ENCODE data around the gene CSNK2A3.

Gene CSNK2A3

DNA sequence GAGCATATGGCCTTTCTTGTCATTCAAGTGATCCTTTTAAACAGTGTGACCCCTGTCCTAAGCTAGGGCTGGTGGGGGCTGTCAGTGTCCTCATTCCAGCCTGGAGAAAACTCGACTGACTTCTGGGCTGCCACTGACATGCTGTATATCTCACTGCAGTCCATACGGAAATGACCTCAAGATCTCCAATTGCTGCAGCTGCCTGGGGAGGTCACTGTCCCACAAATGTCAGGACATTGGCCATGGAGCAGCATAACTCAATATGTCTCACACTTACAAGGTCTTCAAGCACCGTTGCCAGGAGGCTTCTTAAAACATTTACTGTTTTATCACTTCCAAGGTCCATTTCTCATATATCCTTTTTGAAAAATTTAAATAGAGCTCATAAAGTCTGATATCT is 27.8 kb upstream of the CSNK2A3 start:
- in situ Hi-C loops (cut with HindIII; ENCODE audit: low sequenced_read_pairs), result no loop called here
- TF ChIP-seq, protein P1, sequence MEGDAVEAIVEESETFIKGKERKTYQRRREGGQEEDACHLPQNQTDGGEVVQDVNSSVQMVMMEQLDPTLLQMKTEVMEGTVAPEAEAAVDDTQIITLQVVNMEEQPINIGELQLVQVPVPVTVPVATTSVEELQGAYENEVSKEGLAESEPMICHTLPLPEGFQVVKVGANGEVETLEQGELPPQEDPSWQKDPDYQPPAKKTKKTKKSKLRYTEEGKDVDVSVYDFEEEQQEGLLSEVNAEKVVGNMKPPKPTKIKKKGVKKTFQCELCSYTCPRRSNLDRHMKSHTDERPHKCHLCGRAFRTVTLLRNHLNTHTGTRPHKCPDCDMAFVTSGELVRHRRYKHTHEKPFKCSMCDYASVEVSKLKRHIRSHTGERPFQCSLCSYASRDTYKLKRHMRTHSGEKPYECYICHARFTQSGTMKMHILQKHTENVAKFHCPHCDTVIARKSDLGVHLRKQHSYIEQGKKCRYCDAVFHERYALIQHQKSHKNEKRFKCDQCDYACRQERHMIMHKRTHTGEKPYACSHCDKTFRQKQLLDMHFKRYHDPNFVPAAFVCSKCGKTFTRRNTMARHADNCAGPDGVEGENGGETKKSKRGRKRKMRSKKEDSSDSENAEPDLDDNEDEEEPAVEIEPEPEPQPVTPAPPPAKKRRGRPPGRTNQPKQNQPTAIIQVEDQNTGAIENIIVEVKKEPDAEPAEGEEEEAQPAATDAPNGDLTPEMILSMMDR (IDR thresholded peaks at IDR 0.05; ENCODE audit: low read depth, low read length), result no peak
- no peak overlapping the region for H3K4me3 ChIP-seq (ENCODE audit: low read depth, low read length)
- no peak for DNase-seq (ENCODE audit: low read depth, low spot score)

DNA sequence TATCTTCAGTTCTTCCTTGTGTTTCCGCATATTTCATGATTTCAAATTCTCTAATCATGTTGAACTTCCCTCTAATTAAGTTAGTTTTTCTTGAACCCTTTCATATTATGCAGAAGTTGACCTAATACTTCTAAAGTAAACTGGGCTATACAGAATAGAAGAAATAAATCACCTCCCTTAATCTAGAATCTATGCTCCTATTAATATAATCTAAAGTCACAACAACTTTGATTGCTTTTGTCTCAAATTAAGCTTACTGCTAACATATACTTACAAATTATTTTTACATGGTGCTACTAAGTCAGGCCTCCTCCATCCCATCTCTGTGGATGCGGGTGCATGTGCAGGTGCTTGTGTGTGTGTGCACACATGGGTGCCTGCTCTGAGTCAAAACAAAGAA is 27.3 kb upstream of the CSNK2A3 start:
- H3K4me3 ChIP-seq (ENCODE audit: low read depth, low read length), result no peak overlapping the region
- in situ Hi-C loops (cut with HindIII; ENCODE audit: low sequenced_read_pairs), result no loop called here
- no peak for DNase-seq (ENCODE audit: low read depth, low spot score)
- TF ChIP-seq, protein P1 (IDR thresholded peaks at IDR 0.05; ENCODE audit: low read depth, low read length), result no peak

DNA sequence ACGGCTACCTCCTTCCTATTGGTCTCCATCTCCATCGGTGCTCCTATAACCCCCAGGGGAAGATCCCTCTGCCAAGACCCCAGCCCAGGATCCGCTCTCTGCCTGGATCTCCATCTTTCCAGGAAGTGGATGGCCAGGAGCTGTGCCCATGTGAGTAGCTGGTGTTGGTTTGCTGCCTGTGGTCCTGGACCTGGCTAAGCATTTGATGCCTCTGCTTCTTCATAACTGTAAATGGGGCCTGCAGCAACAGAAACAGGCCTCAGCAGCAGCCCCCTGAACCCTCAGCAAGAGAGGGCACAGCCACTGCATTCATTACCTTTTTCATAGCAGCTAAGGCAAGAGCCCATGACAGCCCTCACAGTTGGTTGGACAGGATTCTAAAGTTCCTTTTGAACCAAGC is 26.6 kb upstream of the CSNK2A3 start:
- TF ChIP-seq, protein P1 (IDR thresholded peaks at IDR 0.05; ENCODE audit: low read depth, low read length), result no peak
- H3K4me3 ChIP-seq (ENCODE audit: low read depth, low read length), result no peak overlapping the region
- in situ Hi-C loops (cut with HindIII; ENCODE audit: low sequenced_read_pairs), result no loop called here

DNA sequence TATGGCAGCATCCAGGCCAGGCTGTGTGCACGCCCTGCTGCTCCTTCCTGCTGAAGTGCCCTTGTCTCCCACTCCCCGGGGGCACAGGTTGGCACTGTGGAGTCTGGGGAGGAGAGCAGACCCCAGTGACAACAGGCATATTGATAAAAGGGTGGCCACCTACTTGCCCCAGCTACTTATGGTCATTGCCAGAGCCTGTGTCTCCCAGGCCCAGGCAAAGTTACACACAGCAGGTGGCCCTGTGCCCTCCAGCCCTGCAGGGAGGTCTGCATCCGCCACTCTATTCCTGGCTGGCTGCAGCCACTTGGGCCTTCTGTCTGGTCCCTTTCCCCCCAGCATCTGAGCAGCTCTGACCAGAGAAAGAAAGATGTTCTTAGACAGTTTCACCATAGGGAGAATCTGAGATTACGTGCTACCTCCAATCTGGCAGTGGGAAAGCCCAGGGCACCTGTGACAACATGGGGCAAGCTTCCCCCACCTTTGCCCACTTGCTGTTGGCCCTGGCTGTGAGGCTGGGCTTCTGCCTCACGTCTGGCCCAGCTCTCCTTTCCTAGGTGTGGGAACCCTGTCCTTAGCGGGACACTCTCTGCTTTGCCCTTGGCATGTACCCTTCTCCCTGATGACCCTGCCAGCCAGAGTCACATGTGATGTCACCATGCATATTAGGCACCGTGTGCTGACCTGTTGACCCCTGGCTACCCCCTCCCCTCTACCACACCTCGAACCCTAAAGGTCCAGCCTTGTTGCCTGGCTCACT is 25.3 kb upstream of the CSNK2A3 start:
- H3K4me3 ChIP-seq (ENCODE audit: low read depth, low read length), result no peak overlapping the region
- DNase-seq (ENCODE audit: low read depth, low spot score), result no peak
- in situ Hi-C loops (cut with HindIII; ENCODE audit: low sequenced_read_pairs), result no loop called here
- TF ChIP-seq, protein P1 (IDR thresholded peaks at IDR 0.05; ENCODE audit: low read depth, low read length), result no peak

More for the DNA sequence above, 26.6 kb upstream of the CSNK2A3 start:
- no peak for DNase-seq (ENCODE audit: low read depth, low spot score)

DNA sequence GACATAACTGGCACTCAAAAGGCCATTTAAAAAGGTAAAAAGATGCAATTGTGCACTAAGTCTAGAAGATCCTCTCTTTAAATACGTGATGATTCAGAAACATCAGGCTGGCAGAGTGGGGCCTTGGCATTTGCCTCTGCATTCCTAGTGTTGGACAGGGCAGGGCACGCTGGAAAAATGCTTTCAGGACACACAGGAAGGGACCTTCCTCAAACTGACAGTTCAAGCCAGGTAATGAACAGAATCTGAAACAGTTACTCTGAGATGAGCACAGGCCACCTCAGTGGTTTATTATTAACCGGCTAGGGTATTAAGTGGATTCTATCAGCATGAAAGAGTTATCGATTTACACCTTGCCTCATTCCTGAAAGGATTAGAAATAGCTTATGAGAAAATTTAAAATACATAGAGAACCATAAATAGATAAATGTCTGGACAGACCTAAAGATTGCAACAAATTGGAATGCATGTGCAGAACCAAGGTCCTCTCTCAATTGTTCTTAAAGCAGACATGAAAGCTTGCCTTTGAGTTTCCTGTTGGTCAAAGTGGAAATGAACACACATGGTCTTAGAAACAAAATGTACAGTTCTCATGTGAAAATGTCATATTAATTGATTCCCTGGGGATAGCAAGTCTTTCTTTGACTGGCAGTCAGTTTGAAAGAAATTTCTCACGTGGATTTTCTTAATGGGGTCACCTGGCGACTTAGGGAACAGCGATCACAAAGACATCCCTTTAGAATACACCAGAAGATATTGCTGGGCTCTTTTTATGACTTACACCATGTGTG is 21.5 kb upstream of the CSNK2A3 start:
- H3K4me3 ChIP-seq (ENCODE audit: low read depth, low read length), result no peak overlapping the region
- in situ Hi-C loops (cut with HindIII; ENCODE audit: low sequenced_read_pairs), result no loop called here
- TF ChIP-seq, protein P1 (IDR thresholded peaks at IDR 0.05; ENCODE audit: low read depth, low read length), result no peak
- no peak for DNase-seq (ENCODE audit: low read depth, low spot score)

DNA sequence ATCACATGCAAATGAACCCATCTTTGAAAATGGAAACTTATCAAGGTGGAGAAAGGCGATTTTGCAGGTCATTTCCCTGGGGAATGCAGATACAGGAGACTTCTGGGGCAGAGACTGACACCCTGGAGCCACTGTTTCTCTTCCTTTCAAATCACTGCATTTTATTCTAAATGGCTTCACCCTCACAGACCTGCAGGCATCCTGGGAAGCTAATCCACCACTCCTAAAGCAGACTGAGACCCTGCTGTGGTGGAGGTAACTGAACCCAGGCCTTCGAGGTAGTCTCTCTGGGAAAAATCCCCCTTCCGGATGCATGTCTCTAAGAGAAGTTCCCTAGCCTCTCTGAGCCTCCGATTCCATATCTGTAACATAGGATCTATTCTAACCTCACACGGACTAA is 20.9 kb upstream of the CSNK2A3 start:
- TF ChIP-seq, protein P1 (IDR thresholded peaks at IDR 0.05; ENCODE audit: low read depth, low read length), result no peak
- DNase-seq (ENCODE audit: low read depth, low spot score), result no peak
- in situ Hi-C loops (cut with HindIII; ENCODE audit: low sequenced_read_pairs), result no loop called here
- H3K4me3 ChIP-seq (ENCODE audit: low read depth, low read length), result no peak overlapping the region

Data from astrocyte of the spinal cord (primary cell).